ENCODE results near the gene EPHA2. TPM values are rescaled to one million over a fixed set of nuclear protein-coding genes. Genes with fewer than 3 reads are reported as not detected.
A peak's percentile ranks its signal among the peaks of the same experiment; 100 is the strongest.

The EPHA2 gene
- total RNA-seq, 1 experiment from 2014 or later = 248 TPM

GRCh38 chr1:16140068-16140596 is 15.7 kb downstream of the EPHA2 start:
- POLR2A ChIA-PET = interaction anchor here (0.7 to 4.1 kb wide), 8 partner anchors 12 to 510 kb away, joined by 3 to 35 read pairs (median 8); partner anchors contain the start of gene EPHA2
- no peaks in the 10 kb centered on the region for H3K27me3 Mint-ChIP-seq (ENCODE audit: insufficient read depth, unreplicated experiment)
- no peak for DNase-seq (ENCODE audit: unreplicated experiment)
- CTCF ChIA-PET = interaction anchor here (1.1 to 3.4 kb wide), 4 partner anchors 47 to 104 kb away, joined by 3 to 17 read pairs (median 6); no protein-coding TSS in a partner anchor
- intact Hi-C loops (cut with micrococcal nuclease) = loop anchor here (10.0 kb wide), 1 partner anchor 105 kb away; no protein-coding TSS in a partner anchor
- H3K4me1 Mint-ChIP-seq (ENCODE audit: insufficient read depth, unreplicated experiment) = peaks cover 58% of the 10 kb centered on the region
- no peaks in the 10 kb centered on the region for H3K9me3 Mint-ChIP-seq (ENCODE audit: unreplicated experiment)
- peaks cover 96% of the 10 kb centered on the region for H3K36me3 Mint-ChIP-seq (ENCODE audit: insufficient read depth, unreplicated experiment)
- no peak for TF ChIP-seq CTCF (IDR thresholded peaks at IDR 0.05; ENCODE audit: unreplicated experiment)
- H3K27ac Mint-ChIP-seq (ENCODE audit: low read depth, unreplicated experiment) = peak overlapping the region; percentile 63
- no TSS peak for BruUV-seq (replicated peaks)
- H3K4me3 Mint-ChIP-seq (ENCODE audit: unreplicated experiment) = peak overlapping the region; percentile 26

DNA sequence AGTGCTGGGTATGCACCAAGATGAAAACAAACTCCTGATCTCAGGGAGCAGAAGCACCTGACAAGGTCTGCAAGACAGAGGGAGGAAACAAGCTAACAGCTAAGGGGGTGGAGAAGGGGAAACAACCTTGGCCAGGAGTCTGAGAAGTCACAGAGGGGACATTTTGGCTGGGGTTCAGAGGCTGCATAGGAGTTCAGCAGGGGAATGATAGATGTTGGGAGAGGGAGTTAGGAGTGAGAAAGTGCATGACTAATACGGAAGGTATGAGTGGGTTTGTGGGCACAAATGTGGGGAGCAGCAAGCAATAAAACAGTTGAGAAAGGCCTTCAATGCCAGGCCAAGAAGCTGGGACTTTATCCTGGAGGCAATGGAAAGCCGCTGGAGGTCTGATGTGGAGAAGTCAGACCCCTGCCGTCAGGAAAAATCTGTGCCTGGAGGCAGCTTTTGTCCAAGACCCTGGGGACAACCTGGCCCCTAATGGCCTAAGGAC is 16.4 kb downstream of the EPHA2 start:
- no peak for TF ChIP-seq CTCF (IDR thresholded peaks at IDR 0.05; ENCODE audit: unreplicated experiment)
- peaks cover 53% of the 10 kb centered on the region for H3K4me1 Mint-ChIP-seq (ENCODE audit: insufficient read depth, unreplicated experiment)
- ChIA-PET POLR2A (interaction anchor here (0.7 to 4.1 kb wide), 10 partner anchors 13 to 509 kb away, joined by 3 to 35 read pairs (median 6); partner anchors contain the start of gene EPHA2), CTCF (interaction anchor here (0.7 to 3.4 kb wide), 5 partner anchors 48 to 131 kb away, joined by 3 to 17 read pairs (median 4); no protein-coding TSS in a partner anchor)
- H3K9me3 Mint-ChIP-seq (ENCODE audit: unreplicated experiment) = no peaks in the 10 kb centered on the region
- intact Hi-C loops (cut with micrococcal nuclease) = no loop called here
- H3K27me3 Mint-ChIP-seq (ENCODE audit: insufficient read depth, unreplicated experiment) = no peaks in the 10 kb centered on the region
- peak overlapping the region; percentile 63 for H3K27ac Mint-ChIP-seq (ENCODE audit: low read depth, unreplicated experiment)
- DNase-seq (ENCODE audit: unreplicated experiment) = peak; percentile 94
- H3K4me3 Mint-ChIP-seq (ENCODE audit: unreplicated experiment) = peak overlapping the region; percentile 26
- peaks cover 96% of the 10 kb centered on the region for H3K36me3 Mint-ChIP-seq (ENCODE audit: insufficient read depth, unreplicated experiment)
- no TSS peak for BruUV-seq (replicated peaks)

DNA sequence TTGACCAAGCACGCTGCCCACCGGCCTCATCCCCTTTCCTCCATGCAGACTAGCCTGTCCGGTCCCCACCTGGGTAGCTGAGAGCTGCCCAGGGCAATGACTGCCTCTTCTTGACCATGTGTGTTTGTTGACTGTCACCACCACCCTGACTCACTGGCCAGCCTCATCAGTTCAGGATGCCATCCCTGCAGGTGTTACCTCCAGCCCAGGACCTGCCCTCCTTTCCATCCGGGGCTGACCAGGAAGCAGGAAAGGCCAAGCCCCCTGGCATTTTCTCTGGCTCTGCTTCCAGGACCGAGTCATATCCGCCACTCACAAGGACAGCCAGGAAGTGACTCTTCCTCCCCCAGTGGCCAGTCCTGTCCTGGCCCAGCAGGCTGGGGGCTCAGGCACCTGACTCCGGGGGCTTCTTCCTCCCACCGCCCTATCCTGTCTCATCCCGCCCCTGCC is 17.1 kb downstream of the EPHA2 start:
- Mint-ChIP-seq H3K27me3 (ENCODE audit: insufficient read depth, unreplicated experiment) (no peaks in the 10 kb centered on the region), H3K9me3 (ENCODE audit: unreplicated experiment) (no peaks in the 10 kb centered on the region), H3K4me1 (ENCODE audit: insufficient read depth, unreplicated experiment) (peaks cover 46% of the 10 kb centered on the region), H3K27ac (ENCODE audit: low read depth, unreplicated experiment) (peak overlapping the region; percentile 60), H3K36me3 (ENCODE audit: insufficient read depth, unreplicated experiment) (peaks cover 99% of the 10 kb centered on the region), H3K4me3 (ENCODE audit: unreplicated experiment) (peak overlapping the region; percentile 26)
- ChIA-PET CTCF (interaction anchor here (1.1 to 3.4 kb wide), 2 partner anchors 48 to 60 kb away, joined by 3 to 17 read pairs; no protein-coding TSS in a partner anchor), POLR2A (interaction anchor here (0.9 to 4.1 kb wide), 8 partner anchors 14 to 185 kb away, joined by 3 to 35 read pairs (median 10); partner anchors contain the start of gene EPHA2)
- TF ChIP-seq CTCF (IDR thresholded peaks at IDR 0.05; ENCODE audit: unreplicated experiment) = no peak
- intact Hi-C loops (cut with micrococcal nuclease) = no loop called here
- peak; percentile 41 for DNase-seq (ENCODE audit: unreplicated experiment)
- BruUV-seq (replicated peaks) = no TSS peak

- ChIA-PET POLR2A (interaction anchor here (0.7 to 4.1 kb wide), 5 partner anchors 14 to 186 kb away, joined by 3 to 35 read pairs (median 3); partner anchors contain the start of gene EPHA2), CTCF (interaction anchor here (0.9 to 1.1 kb wide), 2 partner anchors 56 to 130 kb away, joined by 3 to 6 read pairs; no protein-coding TSS in a partner anchor)
- Mint-ChIP-seq H3K36me3 (ENCODE audit: insufficient read depth, unreplicated experiment) (peaks cover 99% of the 10 kb centered on the region), H3K9me3 (ENCODE audit: unreplicated experiment) (no peaks in the 10 kb centered on the region), H3K27me3 (ENCODE audit: insufficient read depth, unreplicated experiment) (no peaks in the 10 kb centered on the region), H3K4me3 (ENCODE audit: unreplicated experiment) (no peak overlapping the region), H3K27ac (ENCODE audit: low read depth, unreplicated experiment) (no peak overlapping the region), H3K4me1 (ENCODE audit: insufficient read depth, unreplicated experiment) (peaks cover 42% of the 10 kb centered on the region)
- no TSS peak for BruUV-seq (replicated peaks)
- intact Hi-C loops (cut with micrococcal nuclease) = no loop called here
- TF ChIP-seq CTCF (IDR thresholded peaks at IDR 0.05; ENCODE audit: unreplicated experiment) = no peak
- no peak for DNase-seq (ENCODE audit: unreplicated experiment)
These were observed 17.9 kb downstream of the EPHA2 start for GRCh38 chr1:16137890-16138467.

All from MCF 10A (cell line).